Parathyroid adenoma (tissue), 2 donors: ENCODE data around the gene IFI44L.

Experiments used
- H2AFZ ChIP-seq: fragments of 300-600 bp; sonication (generic); one replicate; pipeline ENCODE4 v1.7.0; 2017; ENCODE audit warnings: antibody characterized with exemption, mild to moderate bottlenecking
- H3K27ac ChIP-seq: fragments of 300-600 bp; sonication (generic); one replicate; pipeline ENCODE4 v1.7.0; 2017
- H3K27me3 ChIP-seq: fragments of 300-600 bp; sonication (generic); one replicate; pipeline ENCODE4 v1.7.0; 2017; ENCODE audit warnings: low read length; ENCODE audit not compliant: control insufficient read depth, insufficient read depth
- H3K36me3 ChIP-seq: fragments of 300-600 bp; sonication (generic); one replicate; pipeline ENCODE4 v1.7.0; 2017; ENCODE audit warnings: low read length; ENCODE audit not compliant: control insufficient read depth, insufficient read depth
- H3K4me1 ChIP-seq: fragments of 300-600 bp; sonication (generic); one replicate; pipeline ENCODE4 v1.7.0; 2017; ENCODE audit warnings: control low read depth
- H3K4me2 ChIP-seq: fragments of 300-600 bp; sonication (generic); one replicate; pipeline ENCODE4 v1.7.0; 2017; ENCODE audit warnings: low read length
- H3K4me3 ChIP-seq: fragments of 300-600 bp; sonication (generic); one replicate; pipeline ENCODE4 v1.7.0; 2017; ENCODE audit warnings: low read depth, low read length
- H3K79me2 ChIP-seq: fragments of 300-600 bp; sonication (generic); one replicate; pipeline ENCODE4 v1.7.0; 2017; ENCODE audit warnings: control low read depth
- H3K9ac ChIP-seq: fragments of 300-600 bp; sonication (generic); one replicate; pipeline ENCODE4 v1.7.0; 2017; ENCODE audit warnings: mild to moderate bottlenecking
- H3K9me3 ChIP-seq: fragments of 300-600 bp; sonication (generic); one replicate; pipeline ENCODE4 v1.7.0; 2017; ENCODE audit warnings: low read length; ENCODE audit not compliant: control insufficient read depth
- TF ChIP-seq, protein P1 (sequence below): fragments of 300-600 bp; sonication (generic); IDR thresholded peaks from one replicate; pipeline ENCODE4 v1.7.0; 2017; ENCODE audit warnings: antibody characterized with exemption, mild to moderate bottlenecking
- donor health status: primary hyperparathyroidism.

Gene IFI44L

DNA sequence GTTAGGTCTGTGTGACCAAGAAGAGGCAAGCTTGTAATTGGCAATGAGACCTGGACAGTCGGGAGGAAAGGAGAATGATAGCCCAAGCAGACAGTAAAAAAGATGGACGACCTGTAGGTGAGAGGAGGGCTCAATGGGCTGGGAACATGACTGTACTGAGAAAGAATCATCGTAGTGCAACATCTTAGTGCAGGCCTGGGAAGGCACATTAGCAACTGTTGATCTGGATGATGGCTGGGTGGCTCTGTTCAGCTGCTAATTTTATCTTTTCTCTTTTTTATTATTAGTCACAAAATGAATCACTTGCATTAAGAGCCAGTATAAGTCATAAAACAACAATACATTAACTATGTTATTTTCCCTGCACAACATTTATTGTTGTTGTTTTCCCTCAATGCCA lies 62.2 kb downstream of the IFI44L start:
- no peak overlapping the region for H3K4me2 ChIP-seq
- H3K4me1 ChIP-seq: no peaks in the 10 kb centered on the region
- TF ChIP-seq, protein P1, sequence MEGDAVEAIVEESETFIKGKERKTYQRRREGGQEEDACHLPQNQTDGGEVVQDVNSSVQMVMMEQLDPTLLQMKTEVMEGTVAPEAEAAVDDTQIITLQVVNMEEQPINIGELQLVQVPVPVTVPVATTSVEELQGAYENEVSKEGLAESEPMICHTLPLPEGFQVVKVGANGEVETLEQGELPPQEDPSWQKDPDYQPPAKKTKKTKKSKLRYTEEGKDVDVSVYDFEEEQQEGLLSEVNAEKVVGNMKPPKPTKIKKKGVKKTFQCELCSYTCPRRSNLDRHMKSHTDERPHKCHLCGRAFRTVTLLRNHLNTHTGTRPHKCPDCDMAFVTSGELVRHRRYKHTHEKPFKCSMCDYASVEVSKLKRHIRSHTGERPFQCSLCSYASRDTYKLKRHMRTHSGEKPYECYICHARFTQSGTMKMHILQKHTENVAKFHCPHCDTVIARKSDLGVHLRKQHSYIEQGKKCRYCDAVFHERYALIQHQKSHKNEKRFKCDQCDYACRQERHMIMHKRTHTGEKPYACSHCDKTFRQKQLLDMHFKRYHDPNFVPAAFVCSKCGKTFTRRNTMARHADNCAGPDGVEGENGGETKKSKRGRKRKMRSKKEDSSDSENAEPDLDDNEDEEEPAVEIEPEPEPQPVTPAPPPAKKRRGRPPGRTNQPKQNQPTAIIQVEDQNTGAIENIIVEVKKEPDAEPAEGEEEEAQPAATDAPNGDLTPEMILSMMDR: no peak
- no peaks in the 10 kb centered on the region for H3K79me2 ChIP-seq
- H3K4me3 ChIP-seq: no peak overlapping the region
- H3K9ac ChIP-seq: no peak overlapping the region
- H3K27me3 ChIP-seq: no peaks in the 10 kb centered on the region
- no peak overlapping the region for H2AFZ ChIP-seq
- no peaks in the 10 kb centered on the region for H3K36me3 ChIP-seq
- no peak overlapping the region for H3K27ac ChIP-seq
- no peaks in the 10 kb centered on the region for H3K9me3 ChIP-seq

DNA sequence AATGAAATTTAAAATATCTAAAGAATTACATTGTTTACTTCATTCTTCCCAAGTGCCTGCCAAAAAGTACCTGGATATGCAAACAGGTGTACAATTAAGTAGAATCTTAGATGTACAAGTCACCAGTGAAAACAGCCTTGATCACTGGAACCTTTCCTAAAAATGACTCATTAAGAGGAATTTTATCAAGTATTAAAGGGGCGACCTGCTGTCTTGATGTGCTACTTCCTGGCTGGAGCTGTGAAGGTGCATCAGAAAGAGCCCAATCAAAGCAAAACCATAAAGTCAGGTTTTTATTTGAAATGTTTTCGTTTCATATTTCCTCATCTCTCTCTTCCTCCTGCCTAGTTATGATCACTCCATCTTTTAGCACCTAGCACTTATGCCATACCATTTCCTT lies 62.8 kb downstream of the IFI44L start:
- Histone ChIP-seq H3K27me3 (no peaks in the 10 kb centered on the region), H3K9me3 (no peaks in the 10 kb centered on the region), H3K27ac (no peak overlapping the region), H3K4me1 (no peaks in the 10 kb centered on the region), H3K36me3 (no peaks in the 10 kb centered on the region), H3K79me2 (no peaks in the 10 kb centered on the region), H3K4me2 (no peak overlapping the region), H3K4me3 (no peak overlapping the region), H3K9ac (no peak overlapping the region), H2AFZ (no peak overlapping the region)
- TF ChIP-seq, protein P1: no peak

DNA sequence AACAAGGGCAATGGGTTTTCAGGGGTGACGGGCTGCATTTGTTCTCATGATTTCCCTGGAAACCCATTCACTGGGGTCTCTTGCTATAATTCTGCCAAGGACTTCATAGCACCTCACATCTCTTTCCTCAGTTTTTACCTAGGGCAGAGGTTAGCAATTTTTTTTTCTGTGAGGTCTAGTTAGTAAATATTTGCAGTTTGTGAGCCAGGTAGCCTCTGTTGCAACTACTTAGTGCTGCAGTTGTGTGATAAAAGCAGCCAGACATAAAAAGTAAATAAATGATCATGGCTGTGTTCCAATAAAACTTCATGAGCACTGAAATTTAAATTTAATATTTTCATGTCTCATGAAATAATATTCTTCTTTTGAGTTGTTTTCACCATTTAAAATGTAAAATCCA lies 67.1 kb downstream of the IFI44L start:
- no peaks in the 10 kb centered on the region for H3K36me3 ChIP-seq
- no peak overlapping the region for H2AFZ ChIP-seq
- no peaks in the 10 kb centered on the region for H3K9me3 ChIP-seq
- H3K4me1 ChIP-seq: no peaks in the 10 kb centered on the region
- H3K9ac ChIP-seq: no peak overlapping the region
- H3K27ac ChIP-seq: no peak overlapping the region
- H3K4me3 ChIP-seq: no peak overlapping the region
- TF ChIP-seq, protein P1: no peak
- no peaks in the 10 kb centered on the region for H3K27me3 ChIP-seq
- no peak overlapping the region for H3K4me2 ChIP-seq
- H3K79me2 ChIP-seq: no peaks in the 10 kb centered on the region

DNA sequence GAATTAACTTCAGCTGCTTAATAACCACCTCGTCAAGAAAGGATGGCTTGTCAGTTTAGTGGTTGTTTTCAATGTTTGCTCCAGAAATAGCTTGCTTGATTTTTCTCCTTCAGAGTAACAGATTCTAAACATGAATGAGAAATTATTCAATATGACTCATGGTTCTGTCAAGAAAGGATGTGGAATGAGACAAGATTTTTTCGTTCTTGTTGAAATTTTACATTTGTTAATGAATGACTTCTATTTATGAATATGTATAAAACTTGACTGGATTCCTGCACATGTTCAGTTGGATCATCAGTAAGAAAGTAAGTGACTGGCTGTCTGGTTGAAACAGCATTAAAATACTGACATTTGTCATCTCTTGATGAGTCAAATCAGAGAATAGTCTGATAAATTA lies 67.7 kb downstream of the IFI44L start:
- no peaks in the 10 kb centered on the region for H3K4me1 ChIP-seq
- H3K9me3 ChIP-seq: no peaks in the 10 kb centered on the region
- H3K36me3 ChIP-seq: no peaks in the 10 kb centered on the region
- TF ChIP-seq, protein P1: no peak
- H3K4me2 ChIP-seq: no peak overlapping the region
- H2AFZ ChIP-seq: no peak overlapping the region
- H3K27ac ChIP-seq: no peak overlapping the region
- H3K27me3 ChIP-seq: no peaks in the 10 kb centered on the region
- no peaks in the 10 kb centered on the region for H3K79me2 ChIP-seq
- no peak overlapping the region for H3K9ac ChIP-seq
- no peak overlapping the region for H3K4me3 ChIP-seq

DNA sequence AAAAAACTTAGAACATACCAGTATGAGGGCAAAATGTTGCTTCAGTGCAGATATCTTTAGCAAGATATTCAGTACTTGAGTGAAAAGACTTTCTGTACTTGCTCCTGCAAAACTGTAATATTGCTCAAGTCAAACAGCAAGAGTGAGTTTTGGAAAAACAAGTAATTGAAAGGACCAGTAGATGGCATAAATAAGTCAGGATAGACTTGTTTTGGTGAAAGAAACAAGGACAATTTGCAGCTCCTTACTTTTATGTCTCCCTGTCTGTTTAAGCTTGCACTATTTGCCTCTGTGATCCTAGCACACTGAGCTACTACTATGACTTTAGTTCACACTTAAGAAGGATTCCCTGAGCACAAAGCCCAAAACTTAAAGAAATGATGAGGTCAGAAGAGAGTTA lies 68.4 kb downstream of the IFI44L start:
- Histone ChIP-seq H3K79me2 (no peaks in the 10 kb centered on the region), H3K4me2 (no peak overlapping the region), H3K9ac (no peak overlapping the region), H3K27ac (no peak overlapping the region), H3K27me3 (no peaks in the 10 kb centered on the region), H3K9me3 (no peaks in the 10 kb centered on the region), H2AFZ (no peak overlapping the region), H3K36me3 (no peaks in the 10 kb centered on the region), H3K4me3 (no peak overlapping the region), H3K4me1 (no peaks in the 10 kb centered on the region)
- TF ChIP-seq, protein P1: no peak
